Ishikawa (cell line): ENCODE results near the gene MILR1.

ENCODE experiments used
- CEBPB ChIP-seq: IDR thresholded peaks from 2 replicates; pipeline ENCODE4 v1.6.1; 2012
- CREB1 ChIP-seq: IDR thresholded peaks from 2 replicates; pipeline ENCODE4 v1.6.1; 2012; ENCODE audit warnings: low read depth
- EP300 ChIP-seq: IDR thresholded peaks from 2 replicates; pipeline ENCODE4 v1.6.1; 2012; ENCODE audit warnings: borderline replicate concordance
- MAX ChIP-seq: IDR thresholded peaks from 2 replicates; pipeline ENCODE4 v1.6.1; 2012
- RAD21 ChIP-seq: IDR thresholded peaks from 2 replicates; pipeline ENCODE4 v1.6.1; 2012; ENCODE audit warnings: low read depth
- TAF1 ChIP-seq: IDR thresholded peaks from 2 replicates; pipeline ENCODE4 v1.6.1; 2012; ENCODE audit warnings: low read depth, mild to moderate bottlenecking

GRCh38 chr17:64491994-64492393, 43.1 kb downstream of the MILR1 start:
- no peak for TF ChIP-seq TAF1
- no peak for TF ChIP-seq CEBPB
- TF ChIP-seq MAX = no peak
- no peak for TF ChIP-seq CREB1
- no peak for TF ChIP-seq RAD21
- TF ChIP-seq EP300 = no peak
